GM21390 (cell line): ENCODE results near the gene SCAPER.
"Not testable (repeated sequence)": the region's sequence is repeated elsewhere in the genome, so short reads cannot be mapped to it uniquely, and the experiment has no call there.

Experiments
- ATAC-seq: cut with Tn5 transposase; IDR thresholded peaks from one replicate; pipeline ENCODE4 v1.9.1; 2021; ENCODE audit not compliant: unreplicated experiment

Gene SCAPER

DNA sequence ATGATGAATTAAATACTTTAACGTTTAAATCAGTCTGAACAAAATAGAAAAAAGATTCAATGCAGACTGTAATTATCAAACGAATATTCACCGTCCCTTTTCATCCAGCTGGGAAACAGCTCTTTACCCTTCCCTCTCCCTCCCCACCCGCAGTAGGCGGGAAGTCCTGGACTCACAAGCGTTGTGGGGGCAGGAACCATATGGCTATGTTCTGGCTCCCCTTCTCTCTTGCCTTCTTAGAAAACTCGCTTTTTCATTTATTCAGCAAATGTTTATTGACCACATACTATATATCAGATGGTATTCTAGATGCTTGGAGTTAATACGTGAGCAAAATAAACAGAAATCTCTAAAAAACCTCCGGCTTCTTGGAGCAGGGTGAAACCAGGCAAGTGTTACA lies 715 bp upstream of the SCAPER start:
- no peak for ATAC-seq

GRCh38 chr15:76904461-76905012 lies 603 bp downstream of the SCAPER start:
- ATAC-seq = peak; percentile 16

DNA sequence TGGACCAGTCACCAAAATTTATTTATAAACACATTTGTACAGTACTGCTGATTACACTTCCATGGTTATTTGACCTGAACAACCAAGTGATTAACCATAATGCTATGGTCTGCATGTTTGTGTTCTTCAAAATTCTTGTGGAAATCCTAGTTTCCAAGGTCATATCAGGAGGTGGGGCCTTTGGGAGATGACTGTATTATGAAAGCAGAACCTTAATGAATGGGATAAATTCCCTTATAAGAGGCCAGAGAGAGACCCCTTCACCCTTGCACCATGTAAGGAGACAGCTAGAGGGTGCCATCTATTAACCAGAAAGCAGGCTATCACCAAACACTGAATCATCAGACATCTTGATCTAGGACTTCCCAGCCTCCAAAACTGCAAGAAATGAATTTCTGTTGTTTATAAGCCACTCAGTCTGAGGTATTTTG lies 1.9 kb downstream of the SCAPER start:
- no peak for ATAC-seq

DNA sequence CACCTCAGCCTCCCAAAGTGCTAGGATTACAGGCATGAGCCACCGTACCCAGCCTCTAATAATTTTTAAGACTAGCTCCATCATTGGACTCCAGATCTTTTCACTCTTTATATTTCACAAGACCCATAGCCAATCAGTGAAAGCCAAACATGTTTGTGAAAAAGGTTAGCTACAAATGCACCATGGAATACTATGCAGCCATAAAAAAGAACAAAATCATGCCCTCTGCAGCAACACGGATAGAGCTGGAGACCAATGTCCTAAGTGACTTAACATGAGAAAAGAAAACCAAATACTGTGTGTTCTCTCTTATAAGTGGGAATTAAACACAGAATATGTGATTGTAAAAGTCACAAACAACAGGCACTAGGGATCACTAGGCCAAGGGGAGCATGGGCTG lies 3.2 kb downstream of the SCAPER start:
- ATAC-seq = no peak

GRCh38 chr15:76899931-76900310 lies 5.2 kb downstream of the SCAPER start:
- not testable (repeated sequence) for ATAC-seq

GRCh38 chr15:76899176-76899930 lies 5.8 kb downstream of the SCAPER start:
- ATAC-seq = not testable (repeated sequence)

- no peak for ATAC-seq
Measured at GRCh38 chr15:76898102-76898501, 7.0 kb downstream of the SCAPER start.

DNA sequence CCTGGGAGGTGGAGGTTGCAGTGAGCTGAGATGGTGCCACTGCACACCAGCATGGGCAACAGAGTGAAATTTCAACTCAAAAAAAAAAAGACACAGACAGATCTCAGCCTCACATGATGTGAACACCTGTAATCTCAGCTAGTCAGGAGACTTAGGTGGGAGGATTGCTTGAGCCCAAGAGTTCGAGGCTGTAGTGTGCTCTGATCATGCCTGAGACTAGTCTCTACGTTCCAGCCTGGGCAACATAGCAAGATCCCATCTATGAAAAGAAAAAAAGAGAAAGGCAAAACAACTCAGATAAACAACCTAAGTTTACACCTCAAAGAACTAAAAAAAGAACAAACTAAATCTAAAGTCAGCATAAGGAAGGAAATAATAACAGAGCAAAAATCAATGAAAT lies 11.0 kb downstream of the SCAPER start:
- no peak for ATAC-seq

- ATAC-seq = not testable (repeated sequence)
Measured at GRCh38 chr15:76892836-76893235, 12.3 kb downstream of the SCAPER start.

DNA sequence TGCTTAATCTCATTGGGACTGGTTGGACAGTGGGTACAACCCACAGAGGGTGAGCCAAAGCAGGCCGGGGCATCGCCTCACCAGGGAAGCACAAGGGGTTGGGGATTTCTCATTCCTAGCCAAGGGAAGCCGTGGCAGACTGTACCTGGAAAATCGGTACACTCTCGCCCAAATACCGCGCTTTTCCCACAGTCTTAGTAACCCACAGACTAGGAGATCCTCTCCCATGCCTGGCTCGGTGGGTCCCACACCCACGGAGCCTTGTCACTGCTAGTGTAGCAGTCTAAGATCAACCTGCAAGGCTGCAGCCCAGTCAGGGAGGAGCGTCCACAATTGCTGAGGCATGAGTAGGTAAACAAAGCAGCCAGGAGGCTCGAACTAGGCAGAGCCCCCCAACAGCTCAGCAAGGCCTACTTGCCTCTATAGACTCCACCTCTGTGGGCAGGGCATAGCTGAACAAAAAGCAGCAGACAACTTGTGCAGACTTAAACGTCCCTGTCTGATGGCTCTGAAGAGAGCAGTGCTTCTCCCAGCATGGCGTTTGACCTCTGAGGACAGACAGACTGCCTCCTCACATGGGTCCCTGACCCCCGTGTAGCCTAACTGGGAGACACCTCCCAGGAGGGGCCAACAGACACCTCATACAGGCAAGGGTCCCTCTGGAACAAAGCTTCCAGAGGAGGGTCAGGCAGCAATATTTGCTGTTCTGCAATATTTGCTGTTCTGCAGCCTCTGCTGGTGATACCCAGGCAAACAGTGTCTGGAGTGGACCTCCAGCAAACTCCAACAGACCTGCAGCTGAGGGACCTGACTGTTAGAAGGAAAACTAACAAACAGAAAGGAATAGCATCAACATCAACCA lies 17.6 kb downstream of the SCAPER start:
- not testable (repeated sequence) for ATAC-seq

- ATAC-seq = no peak
Measured at GRCh38 chr15:76885212-76885611, 19.9 kb downstream of the SCAPER start.

DNA sequence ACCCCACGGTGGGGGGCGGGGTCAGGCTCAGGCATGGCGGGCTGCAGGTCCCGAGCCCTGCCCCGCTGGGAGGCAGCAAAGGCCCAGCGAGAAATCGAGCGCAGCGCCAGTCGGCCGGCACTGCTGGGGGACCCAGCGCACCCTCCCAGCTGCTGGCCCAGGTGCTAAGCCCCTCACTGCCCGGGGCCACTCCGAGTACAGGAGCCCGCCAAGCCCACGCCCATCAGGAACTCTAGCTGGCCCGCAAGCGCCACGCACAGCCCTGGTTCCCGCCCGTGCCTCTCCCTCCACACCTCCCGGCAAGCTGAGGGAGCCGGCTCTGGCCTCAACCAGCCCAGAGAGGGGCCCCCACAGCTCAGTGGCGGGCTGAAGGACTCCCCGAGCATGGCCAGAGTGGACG lies 29.2 kb downstream of the SCAPER start:
- ATAC-seq = no peak

DNA sequence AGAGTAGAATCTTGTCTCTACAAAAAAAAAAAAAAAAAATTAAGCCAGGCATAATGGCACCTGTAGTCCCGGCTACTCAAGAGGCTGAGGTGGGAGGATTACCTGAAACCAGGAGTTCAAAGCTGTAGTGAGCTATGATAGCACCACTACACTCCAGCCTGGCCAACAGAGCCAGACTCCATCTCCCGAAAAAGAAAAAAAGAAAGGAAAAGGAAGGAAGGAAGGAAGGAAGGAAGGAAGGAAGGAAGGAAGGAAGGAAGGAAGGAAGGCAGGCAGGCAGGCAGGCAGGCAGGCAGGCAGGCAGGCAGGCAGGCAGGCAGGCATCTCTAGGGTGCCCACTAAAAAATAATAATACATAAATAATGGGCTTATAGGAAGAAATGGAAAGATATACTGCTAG lies 32.1 kb downstream of the SCAPER start:
- not testable (repeated sequence) for ATAC-seq

DNA sequence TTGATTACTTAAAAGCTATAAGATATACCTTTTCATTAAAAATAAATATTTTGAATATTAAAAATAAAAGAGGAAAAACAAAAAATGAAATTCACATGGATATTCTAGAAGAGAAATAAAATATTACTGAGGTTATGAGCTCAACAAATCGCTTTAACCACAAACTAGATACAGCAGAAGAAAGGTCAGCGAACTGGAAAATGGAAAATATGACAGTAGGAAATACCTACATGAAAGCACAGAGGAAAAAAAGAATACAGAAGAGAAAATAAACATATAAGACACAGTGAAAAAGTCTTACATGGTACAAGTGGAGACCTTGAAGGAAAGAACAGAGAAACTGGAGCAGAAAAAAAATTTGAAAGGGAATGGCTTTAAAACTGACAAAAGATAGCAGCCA lies 33.2 kb downstream of the SCAPER start:
- ATAC-seq = no peak

GRCh38 chr15:76868740-76869139 lies 36.4 kb downstream of the SCAPER start:
- ATAC-seq = no peak

DNA sequence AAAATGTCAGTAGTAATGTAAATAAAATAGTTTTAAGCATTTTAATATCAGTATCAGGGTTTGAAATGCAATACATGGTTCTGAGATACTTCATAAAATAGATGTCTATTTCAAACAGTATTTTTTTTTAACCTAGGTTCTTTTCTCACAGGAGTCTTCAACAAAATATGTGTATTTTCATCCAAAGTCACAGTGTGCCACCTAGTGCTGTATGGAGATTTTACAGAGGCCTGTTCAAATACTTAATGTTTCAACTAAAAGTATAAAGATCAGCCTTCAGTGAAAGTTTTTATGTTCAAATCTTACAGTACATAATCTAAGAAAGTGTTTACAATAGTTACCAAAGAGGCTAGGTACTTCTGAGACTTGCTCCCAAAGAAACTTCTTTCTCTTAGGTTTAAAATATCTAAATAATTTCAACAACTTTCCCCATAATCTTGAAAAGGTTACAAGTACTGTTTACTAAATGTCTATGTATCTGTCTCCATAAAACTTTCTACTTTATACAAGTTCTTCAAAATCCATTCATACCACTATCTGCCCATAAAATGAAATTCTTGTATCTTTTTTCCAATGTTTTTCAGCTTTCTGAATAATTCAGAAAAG lies 38.3 kb downstream of the SCAPER start:
- no peak for ATAC-seq

DNA sequence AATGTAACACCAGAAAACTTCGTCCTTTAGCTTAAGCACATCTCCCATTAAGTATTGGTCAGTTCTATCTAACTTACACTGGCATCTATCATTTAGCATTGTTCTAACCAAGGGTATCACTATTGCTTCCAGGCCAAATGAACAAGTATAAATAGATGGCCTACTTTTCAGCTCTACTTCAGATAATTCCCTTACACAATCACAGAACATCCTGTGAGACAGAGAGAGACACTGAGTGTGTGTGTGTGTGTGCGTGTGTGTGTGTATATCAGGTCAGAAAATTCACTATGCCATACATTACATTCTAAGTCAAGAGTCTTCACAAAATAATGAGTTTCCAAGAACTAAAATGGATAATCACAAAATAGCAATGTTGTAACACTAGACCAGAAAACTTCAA lies 39.1 kb downstream of the SCAPER start:
- no peak for ATAC-seq

GRCh38 chr15:76865548-76865991 lies 39.6 kb downstream of the SCAPER start:
- ATAC-seq = no peak

DNA sequence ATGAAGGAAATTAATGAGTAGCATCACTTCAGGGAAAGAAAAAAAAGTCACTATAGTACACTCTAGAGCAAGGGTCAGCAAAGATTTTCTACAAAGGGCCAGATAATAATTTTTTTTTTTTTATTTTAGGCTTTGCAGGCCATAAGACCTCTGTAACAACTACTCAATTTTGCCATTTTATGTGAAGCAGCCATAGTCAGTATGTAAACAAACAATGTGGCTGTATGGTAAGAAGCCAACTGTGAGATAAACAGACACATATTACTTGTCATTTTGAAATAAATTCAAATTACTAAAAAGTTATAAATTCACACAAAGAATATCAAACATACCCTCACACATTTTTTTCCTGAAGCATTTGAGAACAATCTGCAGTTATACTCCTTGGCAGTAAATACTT lies 40.6 kb downstream of the SCAPER start:
- ATAC-seq = no peak

DNA sequence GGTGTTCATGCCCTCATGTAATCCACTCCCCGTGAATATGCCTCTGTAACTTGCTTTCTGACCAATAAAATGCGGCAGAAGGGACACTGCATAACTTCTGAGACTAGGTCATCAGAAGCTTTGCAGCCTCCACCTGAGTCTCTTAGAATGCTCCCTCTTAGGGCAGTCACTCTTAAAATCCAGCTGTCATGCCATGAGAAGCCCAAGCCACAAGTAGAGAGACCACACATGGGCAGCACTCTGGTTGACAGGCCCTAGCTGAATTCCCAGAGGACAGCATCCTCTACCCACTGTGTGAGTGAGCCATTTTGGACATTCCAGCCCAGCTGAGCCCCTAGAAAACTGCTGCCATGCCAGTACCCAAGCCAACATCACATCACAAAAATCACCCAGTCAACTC lies 41.4 kb downstream of the SCAPER start:
- ATAC-seq = no peak

GRCh38 chr15:76863123-76863522 lies 42.0 kb downstream of the SCAPER start:
- no peak for ATAC-seq
